ENCODE measurements around the gene MND1. TPM values are rescaled to one million over a fixed set of nuclear protein-coding genes. Genes with fewer than 3 reads are reported as not detected.

Gene MND1
- total RNA-seq, 1 experiment from 2014 or later = 25.3 TPM

DNA sequence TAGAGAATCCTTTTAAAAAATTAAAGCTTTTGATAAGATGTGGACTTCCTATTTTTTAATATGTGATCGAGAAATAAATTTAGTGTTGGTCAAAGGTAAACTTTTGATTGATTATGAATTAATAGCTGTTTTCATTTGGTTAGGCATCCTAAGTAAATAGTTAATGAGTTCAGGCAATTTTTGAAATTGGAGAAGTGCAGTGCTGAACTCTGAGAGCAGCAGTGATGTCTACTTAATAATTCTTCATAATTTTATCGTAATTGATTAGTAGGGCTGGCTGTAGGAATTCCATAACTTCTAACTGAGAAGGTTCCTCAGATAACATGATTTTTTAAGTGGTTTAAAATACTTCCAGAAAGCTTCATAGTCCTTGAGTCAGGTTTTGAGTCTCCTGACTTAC, 1.5 kb downstream of the MND1 start:
- DNase-seq (ENCODE audit: low spot score) = no peak

DNA sequence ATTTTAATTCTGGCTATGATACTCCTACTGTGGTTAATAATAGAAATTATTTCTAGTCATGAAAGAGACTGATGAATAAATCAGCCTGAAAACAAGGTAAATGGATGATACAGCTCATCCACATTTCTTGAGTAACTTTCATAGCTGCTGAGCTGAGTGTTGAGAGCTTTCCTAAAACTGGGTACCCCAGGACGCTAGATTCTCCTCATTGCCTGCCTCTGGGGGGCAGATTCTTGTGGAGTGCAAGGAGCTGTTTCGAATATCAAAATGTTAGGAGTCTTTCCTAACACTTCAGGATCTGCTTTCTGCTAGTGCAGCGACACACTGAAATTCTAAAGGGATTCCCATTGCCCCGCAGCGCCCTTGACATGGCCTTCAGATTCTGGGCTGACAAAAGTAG, 2.1 kb downstream of the MND1 start:
- no peak for DNase-seq (ENCODE audit: low spot score)

DNA sequence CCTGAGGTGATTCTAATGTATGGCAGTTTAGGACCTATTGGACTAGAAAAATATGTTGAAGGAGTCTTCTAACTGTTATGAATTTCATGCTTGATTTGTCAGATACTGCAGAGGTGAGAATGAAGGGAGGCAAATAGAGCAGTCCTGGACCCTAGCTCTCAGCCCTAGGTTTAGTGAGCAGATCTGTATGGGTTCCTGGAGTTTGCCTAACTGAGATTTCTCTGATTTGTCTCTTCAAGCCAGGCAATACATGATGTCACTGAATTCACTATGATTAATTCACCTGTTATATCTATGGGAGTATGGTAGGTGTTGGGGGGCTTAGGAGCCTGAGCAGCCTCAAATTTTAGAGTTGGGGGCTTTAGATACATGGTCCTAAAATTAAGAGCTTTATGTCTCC, 2.6 kb downstream of the MND1 start:
- DNase-seq (ENCODE audit: low spot score) = no peak

DNA sequence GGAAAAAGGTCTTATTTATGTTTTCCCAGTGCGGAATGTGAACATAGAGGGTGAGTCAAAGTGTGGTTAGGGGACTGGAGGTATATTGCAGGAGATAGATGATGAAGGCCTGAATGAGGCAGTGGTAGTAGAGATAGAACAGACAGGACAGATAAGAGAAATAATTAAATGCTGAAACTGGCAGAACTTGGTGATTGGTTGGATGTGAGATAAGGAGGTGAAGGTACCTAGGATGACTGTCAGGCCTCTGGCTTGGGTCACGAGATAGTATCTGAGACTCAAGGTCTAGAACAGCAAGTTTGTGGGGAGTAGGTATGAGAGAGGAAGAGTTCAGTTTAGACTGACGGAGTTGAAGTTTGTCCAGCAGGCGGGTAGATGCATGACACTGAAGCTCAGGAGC, 3.5 kb downstream of the MND1 start:
- peak; percentile 25 for DNase-seq (ENCODE audit: low spot score)

DNA sequence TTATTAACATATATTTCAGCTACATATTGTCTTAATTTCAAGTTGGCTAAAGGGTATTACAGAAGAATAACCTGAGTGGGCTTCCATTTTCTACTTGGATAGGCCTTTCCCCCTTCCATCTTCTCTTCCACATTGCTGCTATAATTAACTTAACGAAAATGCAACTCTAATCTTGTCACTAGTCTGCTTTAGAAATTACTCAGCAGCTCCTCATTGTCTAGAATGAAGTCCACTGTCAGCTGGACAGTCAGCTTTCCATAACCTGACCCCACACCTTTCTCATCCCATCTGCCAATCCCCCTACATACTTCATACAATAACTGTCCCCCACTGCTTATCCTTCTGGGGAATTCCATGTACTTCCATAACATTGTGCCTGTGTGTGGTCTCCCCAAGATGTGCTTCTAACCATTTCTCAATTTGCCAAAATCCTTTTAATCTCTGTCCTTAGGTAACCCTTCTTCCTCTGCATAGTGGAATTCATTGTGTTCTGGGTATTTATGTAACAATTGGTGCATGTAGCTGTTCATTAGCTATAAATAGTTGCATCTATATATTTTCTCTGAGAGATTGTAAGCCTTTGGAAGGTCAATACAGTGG, 4.8 kb downstream of the MND1 start:
- DNase-seq (ENCODE audit: low spot score) = no peak

DNA sequence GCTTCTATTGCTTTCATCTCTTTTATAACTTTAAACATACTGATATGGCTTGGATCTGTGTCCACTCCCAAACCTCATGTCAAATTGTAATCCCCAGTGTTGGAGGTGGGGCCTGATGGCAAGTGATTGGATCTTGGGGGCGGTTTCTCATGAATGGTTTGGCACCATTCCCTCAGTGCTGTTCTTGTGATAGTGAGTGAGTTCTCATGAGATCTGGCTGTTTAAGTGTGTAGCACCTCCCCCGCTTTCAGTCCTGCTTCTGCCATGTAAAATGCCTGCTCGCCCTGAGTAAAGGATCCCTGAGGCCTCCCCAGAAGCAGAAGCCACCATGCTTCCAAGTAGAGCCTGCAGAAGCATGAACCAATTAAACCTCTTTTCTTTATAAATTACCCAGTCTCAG, 17.7 kb downstream of the MND1 start:
- DNase-seq (ENCODE audit: low spot score) = no peak

DNA sequence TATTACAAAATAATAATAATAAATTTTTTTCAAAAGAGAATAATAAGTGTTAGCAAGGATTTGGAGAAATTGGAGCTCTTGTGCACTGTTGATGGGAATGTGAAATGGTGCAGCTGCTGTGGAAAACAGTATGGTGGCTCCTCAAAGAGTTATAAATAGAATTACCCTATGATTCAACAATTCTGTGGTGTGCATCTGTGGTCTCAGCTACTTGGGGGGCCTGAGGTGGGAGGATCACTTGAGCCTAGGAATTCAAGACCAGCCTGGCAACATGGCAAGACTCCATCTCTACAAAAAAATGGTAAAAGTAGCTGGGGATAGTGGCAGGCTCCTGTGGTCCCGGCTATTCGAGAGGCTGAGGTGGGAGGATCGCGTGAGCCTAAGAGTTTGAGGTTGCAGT, 19.6 kb downstream of the MND1 start:
- no peak for DNase-seq (ENCODE audit: low spot score)

DNA sequence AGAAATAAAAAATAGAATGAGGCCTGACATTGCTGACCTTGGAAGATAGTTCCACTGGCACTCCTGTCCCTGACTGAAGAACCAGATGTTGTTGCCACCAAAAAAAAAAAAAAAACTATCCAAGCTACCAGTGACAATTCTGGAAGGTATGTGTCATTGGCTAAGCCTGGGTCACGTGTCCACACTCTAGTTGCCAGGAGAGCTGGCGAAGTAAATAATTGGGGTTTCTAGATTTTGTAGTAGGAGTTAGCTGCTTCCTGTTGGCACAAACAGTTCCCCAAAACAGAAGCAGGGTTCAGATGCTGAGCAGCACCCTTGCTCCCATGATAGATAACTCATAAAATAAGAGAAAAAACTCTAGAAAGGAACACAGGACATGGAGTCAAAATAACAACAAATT, 20.5 kb downstream of the MND1 start:
- DNase-seq (ENCODE audit: low spot score) = no peak

DNA sequence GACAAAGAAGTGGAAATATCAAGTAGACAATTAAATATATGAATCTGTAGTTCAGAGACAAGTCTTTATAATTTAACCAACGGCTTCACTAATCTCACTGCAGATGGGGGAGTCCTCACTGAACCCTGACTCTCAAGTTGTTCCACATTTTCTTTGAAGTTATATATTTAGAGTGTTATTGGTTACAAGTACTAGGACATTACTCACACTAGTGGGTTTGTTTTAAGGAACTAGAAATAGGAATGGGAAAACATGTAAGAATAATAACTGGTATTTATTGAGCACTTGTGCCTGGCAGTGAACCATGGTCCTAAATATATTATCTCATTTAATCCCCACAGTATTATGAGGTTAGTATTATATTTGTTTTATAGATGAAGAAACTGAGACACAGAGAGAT, 22.0 kb downstream of the MND1 start:
- DNase-seq (ENCODE audit: low spot score) = no peak

DNA sequence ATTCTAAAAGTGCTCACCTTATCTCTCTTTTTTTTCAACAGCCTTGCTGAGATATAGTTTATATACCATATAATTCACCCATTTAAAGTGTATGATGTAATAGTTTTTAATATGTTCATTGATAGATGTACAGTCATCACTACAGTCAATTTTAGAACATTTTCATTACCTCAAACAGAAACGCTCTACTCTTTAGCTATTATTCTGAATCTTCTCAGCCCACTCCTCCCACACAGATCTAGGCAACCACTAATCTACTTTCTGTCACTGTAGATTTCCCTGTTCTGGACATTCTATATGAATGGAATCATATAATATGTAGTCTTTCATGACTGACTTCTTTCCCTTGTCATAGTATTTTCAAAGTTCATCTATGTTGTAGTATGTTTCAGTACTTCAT, 22.6 kb downstream of the MND1 start:
- no peak for DNase-seq (ENCODE audit: low spot score)

DNA sequence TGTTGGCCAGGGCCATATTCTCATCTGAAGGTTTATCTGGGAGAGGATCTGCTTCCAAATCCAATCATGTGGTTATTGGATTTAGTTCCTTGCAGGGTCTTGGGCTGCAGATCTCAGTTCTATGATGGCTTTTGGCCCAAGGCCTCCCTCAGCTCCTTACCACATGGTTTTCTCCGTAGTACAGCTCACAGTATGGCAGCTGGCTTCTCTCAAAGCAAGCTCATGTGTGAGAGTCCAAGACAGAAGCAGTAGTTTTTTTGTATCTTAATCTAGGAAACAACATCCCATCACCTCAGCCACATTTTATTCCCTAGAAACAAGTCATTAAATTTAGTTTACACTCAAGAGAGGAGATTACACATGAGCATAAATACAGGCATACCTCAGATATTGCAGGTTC, 24.5 kb downstream of the MND1 start:
- no peak for DNase-seq (ENCODE audit: low spot score)

DNA sequence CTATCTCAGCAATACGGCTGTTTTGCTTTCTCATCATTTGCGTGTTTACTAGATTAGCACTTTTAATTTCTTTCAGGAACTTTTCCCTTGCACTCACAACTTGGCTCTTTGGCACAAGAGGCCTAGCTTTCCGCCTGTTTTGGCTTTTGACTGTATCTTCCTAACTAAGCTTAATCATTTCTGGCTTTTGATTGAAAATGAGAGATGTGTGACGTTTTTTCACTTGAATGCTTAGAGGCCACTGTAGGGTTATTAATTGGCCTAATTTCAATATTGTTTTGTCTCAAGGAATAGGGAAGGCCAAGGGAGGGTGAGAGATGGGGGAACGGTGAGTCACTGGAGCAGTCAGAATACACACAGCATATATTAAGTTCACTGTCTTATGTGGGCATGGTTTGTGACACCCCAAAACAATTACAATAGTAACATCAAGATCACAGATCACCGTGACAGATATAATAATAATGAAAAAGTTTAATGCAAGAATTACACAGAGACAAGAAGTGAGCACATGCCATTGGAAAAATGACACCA, 27.3 kb downstream of the MND1 start:
- no peak for DNase-seq (ENCODE audit: low spot score)

DNA sequence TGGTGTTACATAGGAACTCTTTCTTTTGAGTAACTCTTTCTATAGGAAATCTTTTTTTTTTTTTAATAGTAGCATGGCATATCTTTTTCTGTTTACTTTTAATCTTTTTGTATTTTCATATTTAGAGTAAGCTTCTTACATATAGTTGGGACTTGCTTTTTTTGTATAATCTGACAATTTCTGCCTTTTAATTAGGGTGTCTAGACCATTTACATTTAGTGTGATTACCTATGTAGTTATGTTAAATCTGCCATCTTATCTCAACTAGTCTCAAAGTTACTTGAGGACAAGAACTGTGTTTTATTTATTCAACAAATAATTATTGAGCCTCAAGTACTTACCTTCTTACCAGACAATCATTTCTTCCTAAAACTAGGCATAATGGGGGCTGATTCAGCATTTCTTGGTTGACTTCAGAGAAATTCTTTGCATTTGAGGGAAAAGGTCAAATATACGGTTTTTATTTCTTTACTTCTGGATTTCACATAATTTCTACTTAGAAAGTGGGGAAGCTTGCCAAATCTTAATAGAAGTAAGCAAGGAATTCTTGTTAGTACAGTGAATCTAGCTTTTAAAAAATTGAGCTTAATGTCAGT, 28.6 kb downstream of the MND1 start:
- DNase-seq (ENCODE audit: low spot score) = no peak

DNA sequence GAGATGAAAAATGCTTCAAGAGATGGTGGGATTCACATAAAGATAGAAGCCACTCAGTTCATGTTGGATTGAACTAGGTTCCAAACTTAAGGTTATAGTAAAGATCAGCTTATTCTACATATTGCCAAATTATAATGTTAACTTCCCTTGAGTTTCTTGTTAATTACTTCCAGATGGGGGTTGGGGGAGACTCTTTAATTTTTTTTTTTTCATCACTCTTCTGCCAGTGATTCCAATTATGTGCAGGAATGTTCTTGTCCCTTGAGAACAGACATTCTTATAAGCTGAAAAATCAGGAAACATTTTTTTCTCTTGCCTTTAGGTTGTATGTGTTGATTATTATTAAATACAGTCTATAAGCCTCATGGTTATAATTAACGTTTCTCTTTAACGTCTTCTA, 30.0 kb downstream of the MND1 start:
- DNase-seq (ENCODE audit: low spot score) = no peak

DNA sequence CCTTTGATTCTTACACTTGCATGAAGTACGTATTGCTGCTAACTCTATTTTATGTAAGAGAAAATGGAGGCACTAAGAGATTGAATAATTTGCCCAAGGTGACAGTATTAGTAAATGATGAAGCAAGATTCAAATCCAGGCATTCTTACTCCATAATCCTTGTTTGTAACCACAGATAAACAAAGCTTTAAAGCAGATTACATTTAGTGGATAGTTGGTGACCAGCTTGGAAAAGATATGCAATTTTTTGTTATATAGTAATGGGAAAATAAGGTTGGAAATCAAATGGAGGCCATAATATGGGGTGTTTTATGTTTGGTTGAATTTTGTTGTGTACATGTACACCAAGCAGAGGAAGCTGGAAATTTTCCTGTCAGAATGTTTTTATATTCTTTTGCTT, 30.8 kb downstream of the MND1 start:
- DNase-seq (ENCODE audit: low spot score) = no peak

DNA sequence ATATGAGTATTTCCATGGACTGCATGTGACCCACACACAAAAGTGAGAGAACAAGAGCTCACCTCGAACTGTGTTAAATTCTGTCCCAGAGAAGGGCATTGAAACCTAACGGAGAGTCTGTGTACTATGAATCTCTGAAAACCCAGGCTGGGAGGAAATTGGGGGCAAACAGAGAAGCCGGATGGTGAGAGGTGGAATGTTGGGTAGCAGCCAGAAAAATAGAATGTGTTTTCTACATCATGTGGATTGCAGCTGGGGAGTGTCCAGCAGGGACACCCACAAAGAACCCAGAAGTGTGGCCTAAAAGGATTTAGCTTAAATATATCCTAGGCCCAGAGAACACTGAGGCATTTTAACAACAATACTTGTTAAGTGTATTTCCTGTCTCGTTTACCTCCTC, 38.6 kb downstream of the MND1 start:
- no peak for DNase-seq (ENCODE audit: low spot score)

DNA sequence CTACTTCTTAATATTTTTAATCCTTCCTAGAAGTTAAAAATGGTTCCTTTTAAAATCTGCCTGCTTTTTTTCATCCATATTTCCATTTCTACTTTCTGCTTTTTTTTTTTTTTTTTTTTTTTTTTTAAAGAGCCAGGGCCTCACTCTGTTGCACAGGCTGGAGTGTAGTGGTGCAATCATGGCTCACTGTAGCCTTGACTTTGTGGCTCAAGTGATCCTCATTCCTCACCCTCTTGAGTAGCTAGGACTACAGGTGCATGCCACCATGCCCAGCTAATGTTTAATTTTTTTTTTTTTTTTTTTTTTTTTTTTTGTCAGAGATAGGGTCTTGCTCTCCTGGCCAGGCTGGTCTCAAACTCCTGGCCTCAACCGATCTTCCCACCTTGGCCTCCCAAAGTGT, 39.7 kb downstream of the MND1 start:
- DNase-seq (ENCODE audit: low spot score) = no peak

DNA sequence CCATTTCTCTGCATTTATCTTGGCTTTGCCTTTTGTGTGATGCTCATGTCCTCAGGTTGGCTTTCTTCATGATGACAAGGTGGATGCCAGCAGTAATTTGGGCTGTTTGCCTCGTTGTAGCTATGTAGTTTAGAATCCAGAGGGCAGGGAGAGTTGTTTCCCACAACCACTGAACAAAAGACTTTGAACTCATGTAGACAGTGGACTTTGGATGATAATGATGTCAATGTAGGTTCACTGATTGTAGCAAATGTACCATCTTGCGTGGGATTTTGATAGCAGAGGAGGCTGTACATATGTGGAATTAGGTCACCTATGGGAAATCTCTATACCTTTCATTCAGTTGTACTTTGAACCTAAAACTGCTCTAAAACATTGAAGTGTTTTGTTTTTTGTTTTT, 41.3 kb downstream of the MND1 start:
- DNase-seq (ENCODE audit: low spot score) = no peak

DNA sequence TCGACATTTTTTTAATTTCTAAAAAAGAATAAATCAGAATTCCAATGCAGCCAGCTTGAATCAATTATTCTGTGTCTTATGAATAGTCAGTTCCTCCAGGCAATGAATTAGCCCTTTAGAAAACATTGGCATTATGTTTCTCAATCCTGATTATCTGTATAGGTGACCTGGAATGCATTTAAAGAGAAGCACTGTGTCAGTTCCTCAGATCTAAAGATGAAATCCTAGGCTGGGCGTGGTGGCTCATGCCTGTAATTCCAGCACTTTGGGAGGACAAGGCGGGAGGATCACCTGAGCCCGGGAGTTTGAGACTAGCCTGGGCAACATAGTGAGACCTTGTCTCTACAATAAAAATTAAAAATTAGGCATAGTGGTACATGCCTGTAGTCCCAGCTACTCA, 43.5 kb downstream of the MND1 start:
- no peak for DNase-seq (ENCODE audit: low spot score)

DNA sequence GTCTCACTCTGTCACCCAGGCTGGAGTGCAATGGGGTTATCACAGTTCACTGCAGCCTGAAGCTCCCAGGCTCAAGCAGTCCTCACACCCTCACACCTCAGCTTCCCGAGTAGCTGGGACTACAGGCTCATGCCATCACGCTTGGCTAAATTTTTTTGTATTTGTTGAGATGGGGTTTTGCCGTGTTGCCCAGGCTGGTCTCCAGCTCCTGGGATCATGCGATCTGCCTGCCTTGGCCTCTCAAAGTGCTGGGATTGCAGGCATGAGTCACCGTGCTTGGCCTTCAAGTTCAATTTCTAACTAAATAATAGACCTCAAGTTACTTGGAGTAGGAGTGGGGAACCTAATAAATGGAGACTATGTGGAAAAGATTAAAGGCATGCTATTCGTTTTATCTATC, 48.9 kb downstream of the MND1 start:
- DNase-seq (ENCODE audit: low spot score) = peak; percentile 35

DNA sequence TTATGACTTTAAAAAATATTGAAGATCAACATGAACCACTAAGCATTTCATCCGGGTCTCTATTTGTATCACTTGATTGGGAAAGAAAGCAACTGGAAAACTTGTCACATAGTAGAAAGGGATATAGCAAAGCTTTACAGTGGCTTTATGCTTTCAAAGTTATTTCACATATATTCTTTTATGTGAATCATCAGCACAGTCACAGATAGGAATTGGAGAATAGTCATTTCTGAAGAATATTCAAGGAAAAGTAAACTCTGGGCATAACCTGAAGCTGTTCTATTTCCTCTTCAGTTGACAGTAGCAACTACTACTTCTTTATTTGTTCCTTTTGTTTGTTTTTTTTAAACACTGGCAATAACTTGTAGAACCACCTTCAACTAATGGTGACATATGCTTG, 50.5 kb downstream of the MND1 start:
- DNase-seq (ENCODE audit: low spot score) = no peak

DNA sequence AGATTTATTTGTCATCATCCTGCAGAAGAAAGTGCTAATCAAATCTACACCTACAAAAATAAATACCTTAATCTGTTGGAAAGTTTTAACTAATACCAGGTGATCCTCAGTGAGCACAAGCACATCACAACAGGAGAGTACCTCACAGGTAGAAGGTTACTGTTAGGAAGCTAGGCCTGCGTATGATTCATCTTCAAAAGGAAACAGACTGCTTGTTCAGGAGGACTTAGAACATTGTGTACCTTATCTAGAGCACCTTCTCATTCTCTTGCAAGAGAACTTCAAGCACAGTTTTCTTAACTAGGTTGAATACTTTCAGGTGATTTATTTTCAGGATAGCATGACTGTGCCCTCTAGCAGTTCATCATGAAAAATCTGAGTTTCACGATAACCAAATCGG, 54.2 kb downstream of the MND1 start:
- no peak for DNase-seq (ENCODE audit: low spot score)

DNA sequence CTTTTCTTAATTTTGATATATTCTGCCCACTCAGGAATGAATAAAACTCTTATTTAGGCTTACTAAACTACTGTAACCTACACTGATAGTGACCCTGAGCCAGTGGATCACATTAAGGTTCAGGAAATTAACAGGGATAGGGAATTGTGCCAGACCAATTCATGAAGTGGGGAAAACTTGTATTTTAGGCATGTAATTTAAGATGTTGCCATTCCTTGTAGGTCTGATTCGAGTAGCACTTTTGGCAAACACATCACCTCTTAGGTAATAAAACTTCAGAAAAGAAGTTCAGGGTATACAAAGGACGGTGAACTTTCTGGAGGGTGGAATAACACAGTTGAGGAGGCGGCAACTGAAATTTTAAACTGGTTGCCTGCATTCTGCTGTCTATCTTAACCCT, 54.9 kb downstream of the MND1 start:
- no peak for DNase-seq (ENCODE audit: low spot score)

DNA sequence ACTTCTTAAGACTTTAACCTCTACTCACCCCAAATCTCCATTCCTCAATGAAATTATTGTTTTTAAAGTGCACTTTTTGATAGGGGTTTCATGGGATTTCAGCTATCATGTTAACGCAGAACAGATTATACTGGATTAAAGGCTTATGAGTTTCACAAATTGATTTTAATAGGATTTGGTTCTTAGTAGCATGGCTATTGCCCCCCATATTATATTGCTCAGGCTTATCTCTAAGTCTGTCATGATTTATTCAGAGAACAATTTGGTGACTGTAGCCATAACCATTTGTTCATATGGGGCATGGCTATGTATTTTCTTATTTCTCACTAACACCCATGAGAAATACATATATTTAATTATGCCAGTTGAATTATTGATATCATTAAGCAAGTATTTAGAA, 57.0 kb downstream of the MND1 start:
- no peak for DNase-seq (ENCODE audit: low spot score)

All from H4 (cell line).